ENCODE data around the gene PAX5. TPM values are rescaled to one million over a fixed set of nuclear protein-coding genes. Genes with fewer than 3 reads are reported as not detected.

Gene PAX5
- polyA plus RNA-seq, 1 of the 3 experiments (the other 2 are of a cell fraction): 0.05 TPM

- no peaks in the 10 kb centered on the region for H3K36me3 ChIP-seq (replicated peaks in 1 of 2; ENCODE audit: control insufficient read depth in 1 of 2, insufficient read depth in 2 of 2, low read length in 1 of 2)
- H3K27me3 ChIP-seq (ENCODE audit: insufficient read depth): no peaks in the 10 kb centered on the region; the same call in 1 of the 2 replicates
- no peak overlapping the region for H3K27ac ChIP-seq (ENCODE audit: low read depth in 2 of 2, low read length in 1 of 2)
- no peaks in the 10 kb centered on the region for H3K9me3 ChIP-seq
- no peak overlapping the region for H2AFZ ChIP-seq (ENCODE audit: low read depth)
- H4K20me1 ChIP-seq (ENCODE audit: insufficient read depth): no peaks in the 10 kb centered on the region
- no peak for DNase-seq
- POLR2A ChIA-PET: no interaction called here
- H3K4me2 ChIP-seq: no peak overlapping the region
- no peaks in the 10 kb centered on the region for H3F3A ChIP-seq (replicated peaks; ENCODE audit: insufficient read depth)
- 53% methylated on average over 14 of the region's 17 CpGs for WGBS (ENCODE audit: low lambda C conversion rate)
- H3K4me3 ChIP-seq (ENCODE audit: low read depth in 2 of 2, low read length in 1 of 2): no peak overlapping the region
- CTCF ChIA-PET: interaction anchor here (0.7 to 1.7 kb wide), 2 partner anchors 9 to 35 kb away, joined by 3 to 4 read pairs; no protein-coding TSS in a partner anchor
- H3K9ac ChIP-seq: no peak overlapping the region
- no peaks in the 10 kb centered on the region for H3K79me2 ChIP-seq (ENCODE audit: insufficient read depth)
- H3K4me1 ChIP-seq (ENCODE audit: control insufficient read depth in 1 of 2, insufficient read depth in 2 of 2, low read depth in 1 of 2, low read length in 1 of 2): peaks cover 0 to 3% of the 10 kb centered on the region in 2 experiments; a peak in 1 of 4 replicates
- TF ChIP-seq USF1 (IDR thresholded peaks at IDR 0.05; ENCODE audit: borderline replicate concordance, low read depth): no peak
- TF ChIP-seq EP300 (IDR thresholded peaks at IDR 0.05; ENCODE audit: borderline replicate concordance in 1 of 2, low read depth in 1 of 2, low read length in 1 of 2): no peak
- no peak for TF ChIP-seq NRF1 (IDR thresholded peaks at IDR 0.05; ENCODE audit: low read depth, low read length)
- TF ChIP-seq CHD2 (IDR thresholded peaks at IDR 0.05; ENCODE audit: low read length, partially characterized antibody): no peak
- TF ChIP-seq USF2 (IDR thresholded peaks at IDR 0.05; ENCODE audit: borderline replicate concordance, low read depth, low read length): no peak
- no peak for TF ChIP-seq MXI1 (IDR thresholded peaks at IDR 0.05; ENCODE audit: low read depth, low read length)
- no peak for TF ChIP-seq RFX5 (IDR thresholded peaks at IDR 0.05; ENCODE audit: low read length)
- TF ChIP-seq TEAD4 (IDR thresholded peaks at IDR 0.05; ENCODE audit: borderline replicate concordance, insufficient read depth): no peak
- no peaks in the 10 kb centered on the region for H3K9me2 ChIP-seq
Measured at GRCh38 chr9:36837431-36838405, 196.3 kb downstream of the PAX5 start.

GRCh38 chr9:36836486-36836885 lies 197.6 kb downstream of the PAX5 start:
- Histone ChIP-seq H3K9ac (no peak overlapping the region), H3K4me1 (ENCODE audit: control insufficient read depth in 1 of 2, insufficient read depth in 2 of 2, low read depth in 1 of 2, low read length in 1 of 2) (no peaks in the 10 kb centered on the region; a peak in 1 of 4 replicates), H3K4me2 (no peak overlapping the region), H3K27me3 (ENCODE audit: insufficient read depth) (no peaks in the 10 kb centered on the region; the same call in 1 of the 2 replicates), H3F3A (replicated peaks; ENCODE audit: insufficient read depth) (no peaks in the 10 kb centered on the region), H3K36me3 (replicated peaks in 1 of 2; ENCODE audit: control insufficient read depth in 1 of 2, insufficient read depth in 2 of 2, low read length in 1 of 2) (no peaks in the 10 kb centered on the region), H3K9me3 (no peaks in the 10 kb centered on the region), H3K9me2 (no peaks in the 10 kb centered on the region), H3K27ac (ENCODE audit: low read depth in 2 of 2, low read length in 1 of 2) (no peak overlapping the region), H3K4me3 (ENCODE audit: low read depth in 2 of 2, low read length in 1 of 2) (no peak overlapping the region), H4K20me1 (ENCODE audit: insufficient read depth) (no peaks in the 10 kb centered on the region), H3K79me2 (ENCODE audit: insufficient read depth) (no peaks in the 10 kb centered on the region), H2AFZ (ENCODE audit: low read depth) (no peak overlapping the region)
- ChIA-PET CTCF (no interaction called here), POLR2A (no interaction called here)
- DNase-seq: no peak
- WGBS (ENCODE audit: low lambda C conversion rate): 53% methylated on average over 3 of the region's 7 CpGs
- no peak for TF ChIP-seq MXI1 (IDR thresholded peaks at IDR 0.05; ENCODE audit: low read depth, low read length)
- no peak for TF ChIP-seq GABPA (IDR thresholded peaks at IDR 0.05; ENCODE audit: low read depth)
- TF ChIP-seq TEAD4 (IDR thresholded peaks at IDR 0.05; ENCODE audit: borderline replicate concordance, insufficient read depth): no peak
- TF ChIP-seq ELF1 (IDR thresholded peaks at IDR 0.05): no peak
- no peak for TF ChIP-seq NFIC (IDR thresholded peaks at IDR 0.05; ENCODE audit: borderline replicate concordance)
